A549 (cell line): ENCODE results near the gene SRI. TPM values are rescaled to one million over a fixed set of nuclear protein-coding genes. Genes with fewer than 3 reads are reported as not detected.

Source experiments
- ATAC-seq, 2 experiments: fragments of 200-7000 bp in 1 of 2; fragments of >200 bp in 1 of 2; cut with Nextera tagmentation in 1 of 2; cut with Tn5 transposase in 1 of 2; 3 replicates each; pipeline versions ENCODE4 v1.8.0 to v1.9.1; 2018 to 2020; ENCODE audit warnings: mild to moderate bottlenecking in 1 of 2, moderate library complexity in 1 of 2
- CTCF ChIA-PET: fragments of 300-600 bp; sonication (Branson Sonifier 250); formaldehyde crosslinking; extraction: SDS; loops from one replicate; lab custom pipeline; 2021; ENCODE audit warnings: antibody characterized with exemption, inconsistent platforms; lab: Yijun Ruan, JAX
- POLR2A ChIA-PET: fragments of 350-600 bp; formaldehyde crosslinking; extraction: SDS; loops from one replicate; lab custom pipeline; 2021; ENCODE audit warnings: antibody characterized with exemption, inconsistent platforms; lab: Yijun Ruan, JAX
- DNase-seq, 2 experiments: peaks; one replicate each; pipeline versions ENCODE4 v3.0.0 to v3.0.0-alpha.2; 2011 to 2016; ENCODE audit warnings: low read depth in 1 of 2, low spot score in 1 of 2
- FAIRE-seq: peaks from 2 replicates; lab custom pipeline; 2011; peaks lifted over from hg19 to GRCh38; lab: Jason Lieb, UNC
- H3K27ac ChIP-seq, 2 experiments: fragments of >200 bp; sonication (Bioruptor Twin); formaldehyde crosslinking; 3 replicates each; pipeline ENCODE4 v1.5.1; 2016 to 2017
- H3K4me1 ChIP-seq: fragments of >200 bp; sonication (Bioruptor Twin); formaldehyde crosslinking; 3 replicates; pipeline ENCODE4 v1.6.1; 2016
- H3K4me2 ChIP-seq: fragments of >200 bp; sonication (Bioruptor Twin); formaldehyde crosslinking; 3 replicates; pipeline ENCODE4 v1.6.1; 2016
- H3K4me3 ChIP-seq: fragments of >200 bp; sonication (Bioruptor Twin); formaldehyde crosslinking; 3 replicates; pipeline ENCODE4 v1.5.1; 2016
- H3K9me3 ChIP-seq: fragments of >200 bp; sonication (Bioruptor Twin); formaldehyde crosslinking; 3 replicates; pipeline ENCODE4 v1.6.1; 2016
- BCL3 ChIP-seq: fragments of >200 bp; sonication (Bioruptor Twin); formaldehyde crosslinking; IDR thresholded peaks from 3 replicates; pipeline ENCODE4 v1.6.1; 2016
- CBX2 ChIP-seq: fragments of 200-600 bp; sonication (generic); IDR thresholded peaks from 2 replicates; pipeline ENCODE4 v1.6.1; 2016; ENCODE audit warnings: low read depth, mild to moderate bottlenecking, borderline replicate concordance
- CHD2 ChIP-seq: fragments of 150-350 bp; IDR thresholded peaks from 2 replicates; pipeline ENCODE4 v1.6.1; 2014; ENCODE audit warnings: low read length; ENCODE audit not compliant: partially characterized antibody
- CTCF ChIP-seq: fragments of >200 bp; sonication (Bioruptor Twin); formaldehyde crosslinking; IDR thresholded peaks from 3 replicates; pipeline ENCODE4 v1.5.1; 2016
- E2F6 ChIP-seq: IDR thresholded peaks from 2 replicates; pipeline ENCODE4 v1.6.1; 2012; ENCODE audit warnings: low read depth, borderline replicate concordance
- FOSB ChIP-seq: fragments of 250-450 bp; sonication (Bioruptor Pico); IDR thresholded peaks from 2 replicates; pipeline ENCODE4 v1.5.0; 2020; ENCODE audit warnings: mild to moderate bottlenecking, moderate library complexity
- FOSL2 ChIP-seq, 2 experiments: fragments of 450-650 bp in 1 of 2; fragments of >200 bp in 1 of 2; sonication (Bioruptor Twin) in 1 of 2; formaldehyde crosslinking; IDR thresholded peaks; 2 replicates each; pipeline versions ENCODE4 v1.5.0 to v1.6.1; 2016 to 2020; ENCODE audit warnings: mild to moderate bottlenecking in 1 of 2, moderate library complexity in 1 of 2
- HMGXB4 ChIP-seq: fragments of 250-450 bp; sonication (Bioruptor Pico); IDR thresholded peaks from 2 replicates; pipeline ENCODE4 v1.5.0; 2021; ENCODE audit warnings: mild to moderate bottlenecking, moderate library complexity, borderline replicate concordance
- HOXA7 ChIP-seq: fragments of 250-450 bp; sonication (Bioruptor Pico); IDR thresholded peaks from 2 replicates; pipeline ENCODE4 v1.5.0; 2020; ENCODE audit warnings: mild to moderate bottlenecking, moderate library complexity
- JUNB ChIP-seq: fragments of >200 bp; sonication (Bioruptor Twin); formaldehyde crosslinking; IDR thresholded peaks from 2 replicates; pipeline ENCODE4 v1.6.1; 2016
- KDM5A ChIP-seq: fragments of 200-600 bp; sonication (generic); IDR thresholded peaks from 2 replicates; pipeline ENCODE4 v1.6.1; 2016; ENCODE audit warnings: antibody characterized with exemption, mild to moderate bottlenecking
- MAX ChIP-seq: IDR thresholded peaks from 2 replicates; pipeline ENCODE4 v1.6.1; 2012
- MAZ ChIP-seq: fragments of 150-350 bp; IDR thresholded peaks from 2 replicates; pipeline ENCODE4 v1.6.1; 2014; ENCODE audit warnings: antibody characterized with exemption, low read depth, low read length, borderline replicate concordance
- NFE2L2 ChIP-seq: fragments of 150-350 bp; conservative IDR thresholded peaks from 2 replicates; pipeline ENCODE4 v1.6.1; 2014; ENCODE audit warnings: low read length
- NPAS2 ChIP-seq: fragments of 250-450 bp; sonication (Bioruptor Pico); IDR thresholded peaks from 2 replicates; pipeline ENCODE4 v1.8.0; 2022; ENCODE audit warnings: mild to moderate bottlenecking, moderate library complexity, borderline replicate concordance
- POLR2A ChIP-seq: IDR thresholded peaks from 2 replicates; pipeline ENCODE4 v1.6.1; 2012; ENCODE audit warnings: mild to moderate bottlenecking, low read length
- RARB ChIP-seq: fragments of 250-450 bp; sonication (Bioruptor Pico); IDR thresholded peaks from 2 replicates; pipeline ENCODE4 v1.8.0; 2021; ENCODE audit warnings: mild to moderate bottlenecking, moderate library complexity
- REST ChIP-seq: fragments of 200-600 bp; sonication (generic); IDR thresholded peaks from 2 replicates; pipeline ENCODE4 v1.6.1; 2016; ENCODE audit warnings: antibody characterized with exemption, mild to moderate bottlenecking, moderate library complexity
- SMC3 ChIP-seq: fragments of >200 bp; sonication (Bioruptor Twin); formaldehyde crosslinking; IDR thresholded peaks from 3 replicates; pipeline ENCODE4 v1.6.1; 2018; ENCODE audit warnings: inconsistent platforms
- TFCP2L1 ChIP-seq: fragments of 250-450 bp; sonication (Bioruptor Pico); IDR thresholded peaks from 2 replicates; pipeline ENCODE4 v1.5.0; 2021; ENCODE audit warnings: mild to moderate bottlenecking
- TP53 ChIP-seq: fragments of 250-450 bp; sonication (Bioruptor Pico); IDR thresholded peaks from 2 replicates; pipeline ENCODE4 v1.5.0; 2021; ENCODE audit warnings: mild to moderate bottlenecking, moderate library complexity
- USF2 ChIP-seq: fragments of 450-650 bp; IDR thresholded peaks from 2 replicates; pipeline ENCODE4 v1.6.1; 2014; ENCODE audit warnings: antibody characterized with exemption
- ZC3H11A ChIP-seq: fragments of 450-650 bp; IDR thresholded peaks from 2 replicates; pipeline ENCODE4 v1.6.1; 2014; ENCODE audit warnings: antibody characterized with exemption, mild to moderate bottlenecking
- WGBS: methylation state at CpG from one replicate; pipeline ENCODE4 v1.1.6; 2017; ENCODE audit errors: missing lambda C conversion rate; 5-methylcytosine and 5-hydroxymethylcytosine counted together
- polyA plus RNA-seq, 4 experiments: library from polyadenylated mRNA; depleted of rRNA in 3 of 4; stranded (reverse); fragments of >200 nt; fragmentation: RNase III in 1 of 4; extraction: RNeasy Plus Mini Kit Qiagen cat#74134 plus additional on column Dnase treatment in 1 of 4; gene quantifications; 2 replicates in 3 of 4; 3 replicates in 1 of 4; pipeline ENCODE4 v1.2.3, GENCODE V29; 2011 to 2017

The SRI gene
- polyA plus RNA-seq, 2 of the 4 experiments (the other 2 are of a cell fraction), result 87.2 to 164 TPM

- no peak for TF ChIP-seq KDM5A
- no peak for TF ChIP-seq HMGXB4 (CRISPR knock-in tag)
- TF ChIP-seq ZC3H11A, result no peak
Observed at GRCh38 chr7:88208521-88208920, 11.3 kb downstream of the SRI start (continued).

GRCh38 chr7:88206254-88206653 is 13.6 kb downstream of the SRI start:
- no peaks in the 10 kb centered on the region for H3K4me1 ChIP-seq
- no peak for FAIRE-seq
- no peak for ATAC-seq
- no peak overlapping the region for H3K4me2 ChIP-seq
- ChIA-PET POLR2A (no interaction called here), CTCF (interaction anchor here (1.0 kb wide), 1 partner anchor 153 kb away, joined by 3 read pairs; no protein-coding TSS in a partner anchor)
- no peak overlapping the region for H3K4me3 ChIP-seq
- TF ChIP-seq JUNB (no peak), USF2 (no peak), NFE2L2 (no peak), POLR2A (no peak), CTCF (no peak), NPAS2 (CRISPR knock-in tag) (no peak), CHD2 (no peak), TP53 (CRISPR knock-in tag) (no peak), HOXA7 (CRISPR knock-in tag) (no peak)
- no peaks in the 10 kb centered on the region for H3K9me3 ChIP-seq
- DNase-seq, result no peak
- H3K27ac ChIP-seq, result no peak overlapping the region
- WGBS, result 94% methylated on average over 4 of the region's 4 CpGs

GRCh38 chr7:88205179-88205578 is 14.7 kb downstream of the SRI start:
- H3K9me3 ChIP-seq, result no peaks in the 10 kb centered on the region
- CTCF ChIA-PET, result no interaction called here
- POLR2A ChIA-PET, result no interaction called here
- H3K4me1 ChIP-seq, result no peaks in the 10 kb centered on the region
- FAIRE-seq (no peak), DNase-seq (no peak), ATAC-seq (no peak)
- no peak overlapping the region for H3K4me3 ChIP-seq
- H3K4me2 ChIP-seq, result no peak overlapping the region
- no peak overlapping the region for H3K27ac ChIP-seq
- TF ChIP-seq TFCP2L1 (CRISPR knock-in tag) (no peak), RARB (CRISPR knock-in tag) (no peak), POLR2A (no peak), MAX (no peak), SMC3 (no peak), E2F6 (no peak), CTCF (no peak), FOSL2 (IDR thresholded peaks at IDR 0.05) (no peak), FOSL2 (CRISPR knock-in tag; IDR thresholded peaks at IDR 0.05) (no peak), MAZ (no peak), CBX2 (no peak), FOSB (CRISPR knock-in tag) (no peak), BCL3 (no peak), REST (no peak), NFE2L2 (no peak)
